ENCODE results near the gene IRGQ.
A peak's percentile ranks its signal among the peaks of the same experiment; 100 is the strongest.

Gene IRGQ

GRCh38 chr19:43641333-43641732 lies 45.4 kb upstream of the IRGQ start:
- no peak overlapping the region for H3K18ac ChIP-seq (ENCODE audit: low read length)
- peaks cover 21% of the 10 kb centered on the region for H3K27me3 ChIP-seq (ENCODE audit: insufficient read depth, low read length)
- H3K9ac ChIP-seq (ENCODE audit: low read length): no peak overlapping the region
- no peak overlapping the region for H2BK120ac ChIP-seq (ENCODE audit: insufficient read depth, low read length, poor library complexity)
- no peak for DNase-seq
- H2AFZ ChIP-seq (ENCODE audit: insufficient read depth, low read length, poor library complexity): no peak overlapping the region
- H2BK12ac ChIP-seq (ENCODE audit: low read length): no peak overlapping the region
- H3K79me2 ChIP-seq (ENCODE audit: control insufficient read depth, insufficient read depth, low read length, poor library complexity): no peaks in the 10 kb centered on the region
- no peaks in the 10 kb centered on the region for H3K36me3 ChIP-seq (ENCODE audit: control insufficient read depth in 1 of 2, insufficient read depth in 2 of 2, low read length in 2 of 2)
- no peak overlapping the region for H4K8ac ChIP-seq (ENCODE audit: low read depth, low read length)
- peaks cover 5% of the 10 kb centered on the region for H3K9me3 ChIP-seq (ENCODE audit: insufficient read depth, low read depth, low read length)
- H3K14ac ChIP-seq (ENCODE audit: low read length): no peak overlapping the region
- no peak overlapping the region for H2BK5ac ChIP-seq (ENCODE audit: low read depth, low read length, poor library complexity)
- no peaks in the 10 kb centered on the region for H3K79me1 ChIP-seq (ENCODE audit: low read length)
- WGBS (ENCODE audit: extremely low coverage, insufficient coverage, insufficient read length): no CpG with 5 or more reads among the region's 2 CpGs
- no peak overlapping the region for H3K4me3 ChIP-seq (ENCODE audit: low read depth, low read length)
- H4K12ac ChIP-seq (ENCODE audit: low read depth, low read length): no peak overlapping the region
- no peak overlapping the region for H3K27ac ChIP-seq (ENCODE audit: low read depth, low read length)
- H2AK5ac ChIP-seq (ENCODE audit: low read length): no peak overlapping the region
- H3K23ac ChIP-seq (ENCODE audit: low read length): no peak overlapping the region
- peaks cover under 1 to 6% of the 10 kb centered on the region in 2 experiments for H3K4me1 ChIP-seq (ENCODE audit: control insufficient read depth in 1 of 2, insufficient read depth in 2 of 2, low read length in 2 of 2)
- H3K4me2 ChIP-seq (ENCODE audit: low read length): no peak overlapping the region
- no peak overlapping the region for H4K91ac ChIP-seq (ENCODE audit: low read depth, low read length)
- no peak overlapping the region for H3K4ac ChIP-seq (ENCODE audit: low read depth, low read length)

- Histone ChIP-seq H2BK5ac (ENCODE audit: low read depth, low read length, poor library complexity) (no peak overlapping the region), H2AFZ (ENCODE audit: insufficient read depth, low read length, poor library complexity) (peak overlapping the region; percentile 79), H4K91ac (ENCODE audit: low read depth, low read length) (no peak overlapping the region), H4K12ac (ENCODE audit: low read depth, low read length) (no peak overlapping the region), H3K4me1 (ENCODE audit: control insufficient read depth in 1 of 2, insufficient read depth in 2 of 2, low read length in 2 of 2) (peaks cover 5 to 11% of the 10 kb centered on the region in 2 experiments), H3K27ac (ENCODE audit: low read depth, low read length) (no peak overlapping the region), H3K9ac (ENCODE audit: low read length) (no peak overlapping the region), H3K36me3 (ENCODE audit: control insufficient read depth in 1 of 2, insufficient read depth in 2 of 2, low read length in 2 of 2) (no peaks in the 10 kb centered on the region), H3K4me3 (ENCODE audit: low read depth, low read length) (peak overlapping the region; percentile 74), H3K4me2 (ENCODE audit: low read length) (peak overlapping the region; percentile 94), H3K4ac (ENCODE audit: low read depth, low read length) (no peak overlapping the region), H2BK120ac (ENCODE audit: insufficient read depth, low read length, poor library complexity) (no peak overlapping the region), H3K79me1 (ENCODE audit: low read length) (no peaks in the 10 kb centered on the region), H3K9me3 (ENCODE audit: insufficient read depth, low read depth, low read length) (peaks cover 5% of the 10 kb centered on the region), H4K8ac (ENCODE audit: low read depth, low read length) (no peak overlapping the region), H2BK12ac (ENCODE audit: low read length) (no peak overlapping the region), H3K23ac (ENCODE audit: low read length) (no peak overlapping the region), H3K79me2 (ENCODE audit: control insufficient read depth, insufficient read depth, low read length, poor library complexity) (no peaks in the 10 kb centered on the region), H3K27me3 (ENCODE audit: insufficient read depth, low read length) (peaks cover 21% of the 10 kb centered on the region), H2AK5ac (ENCODE audit: low read length) (no peak overlapping the region), H3K18ac (ENCODE audit: low read length) (no peak overlapping the region), H3K14ac (ENCODE audit: low read length) (no peak overlapping the region)
- no CpG with 5 or more reads among the region's 9 CpGs for WGBS (ENCODE audit: extremely low coverage, insufficient coverage, insufficient read length)
- no peak for DNase-seq
These were observed 44.5 kb upstream of the IRGQ start for GRCh38 chr19:43640424-43640757.

GRCh38 chr19:43639519-43640423 lies 43.8 kb upstream of the IRGQ start, which contains the start of gene CADM4:
Gene CADM4, minus strand, starts transcription at chr19:43639850. Its CDS starts 60 bp downstream, at chr19:43639790.
- DNase-seq: peak in 1 of 2 donors; percentile 29
- Histone ChIP-seq H2BK5ac (ENCODE audit: low read depth, low read length, poor library complexity) (no peak within 1 kb of the TSS), H3K79me2 (ENCODE audit: control insufficient read depth, insufficient read depth, low read length, poor library complexity) (no peaks in the 10 kb centered on the region), H3K79me1 (ENCODE audit: low read length) (peaks cover 4% of the 10 kb centered on the region), H4K12ac (ENCODE audit: low read depth, low read length) (no peak within 1 kb of the TSS), H3K4me1 (ENCODE audit: control insufficient read depth in 1 of 2, insufficient read depth in 2 of 2, low read length in 2 of 2) (peaks cover 11 to 17% of the 10 kb centered on the region in 2 experiments), H3K9ac (ENCODE audit: low read length) (no peak within 1 kb of the TSS), H4K8ac (ENCODE audit: low read depth, low read length) (no peak within 1 kb of the TSS), H2AK5ac (ENCODE audit: low read length) (no peak within 1 kb of the TSS), H2AFZ (ENCODE audit: insufficient read depth, low read length, poor library complexity) (peak within 1 kb of the TSS; percentile 79), H3K27ac (ENCODE audit: low read depth, low read length) (no peak within 1 kb of the TSS), H3K4me2 (ENCODE audit: low read length) (peak within 1 kb of the TSS; percentile 94), H3K36me3 (ENCODE audit: control insufficient read depth in 1 of 2, insufficient read depth in 2 of 2, low read length in 2 of 2) (no peaks in the 10 kb centered on the region), H3K4ac (ENCODE audit: low read depth, low read length) (no peak within 1 kb of the TSS), H4K91ac (ENCODE audit: low read depth, low read length) (no peak within 1 kb of the TSS), H3K9me3 (ENCODE audit: insufficient read depth, low read depth, low read length) (peaks cover 5% of the 10 kb centered on the region), H3K4me3 (ENCODE audit: low read depth, low read length) (peak within 1 kb of the TSS; percentile 74), H3K14ac (ENCODE audit: low read length) (peak within 1 kb of the TSS; percentile 12), H2BK120ac (ENCODE audit: insufficient read depth, low read length, poor library complexity) (no peak within 1 kb of the TSS), H3K23ac (ENCODE audit: low read length) (no peak within 1 kb of the TSS), H2BK12ac (ENCODE audit: low read length) (no peak within 1 kb of the TSS), H3K27me3 (ENCODE audit: insufficient read depth, low read length) (peaks cover 21% of the 10 kb centered on the region), H3K18ac (ENCODE audit: low read length) (no peak within 1 kb of the TSS)
- WGBS (ENCODE audit: extremely low coverage, insufficient coverage, insufficient read length): no CpG with 5 or more reads among the region's 110 CpGs

- Histone ChIP-seq H3K4me2 (ENCODE audit: low read length) (peak overlapping the region; percentile 68), H3K4me1 (ENCODE audit: control insufficient read depth in 1 of 2, insufficient read depth in 2 of 2, low read length in 2 of 2) (peaks cover 13 to 21% of the 10 kb centered on the region in 2 experiments), H3K36me3 (ENCODE audit: control insufficient read depth in 1 of 2, insufficient read depth in 2 of 2, low read length in 2 of 2) (no peaks in the 10 kb centered on the region), H3K14ac (ENCODE audit: low read length) (no peak overlapping the region), H3K18ac (ENCODE audit: low read length) (no peak overlapping the region), H3K27me3 (ENCODE audit: insufficient read depth, low read length) (peaks cover 21% of the 10 kb centered on the region), H3K79me2 (ENCODE audit: control insufficient read depth, insufficient read depth, low read length, poor library complexity) (no peaks in the 10 kb centered on the region), H3K4me3 (ENCODE audit: low read depth, low read length) (peak overlapping the region; percentile 60), H4K91ac (ENCODE audit: low read depth, low read length) (no peak overlapping the region), H3K79me1 (ENCODE audit: low read length) (peaks cover 6% of the 10 kb centered on the region), H3K27ac (ENCODE audit: low read depth, low read length) (no peak overlapping the region), H2AK5ac (ENCODE audit: low read length) (no peak overlapping the region), H3K9me3 (ENCODE audit: insufficient read depth, low read depth, low read length) (peaks cover 5% of the 10 kb centered on the region), H3K4ac (ENCODE audit: low read depth, low read length) (no peak overlapping the region), H2AFZ (ENCODE audit: insufficient read depth, low read length, poor library complexity) (peak overlapping the region; percentile 47), H4K12ac (ENCODE audit: low read depth, low read length) (no peak overlapping the region), H4K8ac (ENCODE audit: low read depth, low read length) (no peak overlapping the region), H3K23ac (ENCODE audit: low read length) (no peak overlapping the region), H3K9ac (ENCODE audit: low read length) (no peak overlapping the region), H2BK120ac (ENCODE audit: insufficient read depth, low read length, poor library complexity) (no peak overlapping the region), H2BK5ac (ENCODE audit: low read depth, low read length, poor library complexity) (no peak overlapping the region), H2BK12ac (ENCODE audit: low read length) (no peak overlapping the region)
- DNase-seq: no peak
- WGBS (ENCODE audit: extremely low coverage, insufficient coverage, insufficient read length): no CpG with 5 or more reads among the region's 18 CpGs
These were observed 43.1 kb upstream of the IRGQ start for GRCh38 chr19:43638995-43639518.
